Measurements from ENCODE around the gene DDAH2.

Gene DDAH2

DNA sequence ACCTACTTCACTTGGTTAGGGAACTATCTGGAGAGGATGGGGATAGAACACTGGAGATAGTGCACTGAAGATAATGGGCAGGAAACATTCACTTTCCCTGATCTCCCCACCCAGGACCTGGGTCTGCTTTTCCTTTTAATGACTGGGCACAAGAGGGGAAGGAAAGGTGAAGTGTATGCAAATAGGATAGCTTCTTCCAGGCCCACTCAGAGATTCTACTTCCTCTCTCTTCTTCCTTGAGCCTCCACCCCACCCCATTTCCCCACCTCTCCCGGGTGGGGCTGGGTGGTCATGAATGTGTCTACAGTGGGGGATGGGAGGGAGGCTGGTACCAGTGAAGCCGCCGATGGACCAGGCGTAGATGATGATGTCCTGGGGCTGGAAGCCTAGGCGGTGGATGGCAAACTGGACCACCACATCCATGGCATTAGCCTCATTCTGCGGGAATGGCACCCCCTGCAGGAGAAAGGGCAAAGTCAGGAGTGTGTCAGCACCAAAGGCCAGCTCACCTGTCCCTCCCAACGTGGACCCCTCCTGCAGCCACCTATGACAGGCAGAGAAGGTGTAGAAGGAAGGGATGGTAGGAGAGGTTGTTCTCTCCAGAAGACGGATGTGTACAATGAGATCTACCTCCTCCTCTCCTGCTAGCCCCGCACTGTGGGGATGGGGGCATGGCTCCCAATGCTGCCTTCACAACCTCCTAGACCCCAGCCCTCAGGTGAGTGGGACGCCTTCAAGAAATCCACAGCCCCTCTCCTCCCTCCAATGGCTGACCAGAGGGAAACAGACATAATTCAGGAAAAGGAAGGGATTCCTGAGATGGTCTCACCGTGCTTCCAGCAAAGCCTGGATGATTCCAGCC, 39.6 kb downstream of the DDAH2 start:
- DNase-seq (ENCODE audit: low read depth in 2 of 2) = no peak

DNA sequence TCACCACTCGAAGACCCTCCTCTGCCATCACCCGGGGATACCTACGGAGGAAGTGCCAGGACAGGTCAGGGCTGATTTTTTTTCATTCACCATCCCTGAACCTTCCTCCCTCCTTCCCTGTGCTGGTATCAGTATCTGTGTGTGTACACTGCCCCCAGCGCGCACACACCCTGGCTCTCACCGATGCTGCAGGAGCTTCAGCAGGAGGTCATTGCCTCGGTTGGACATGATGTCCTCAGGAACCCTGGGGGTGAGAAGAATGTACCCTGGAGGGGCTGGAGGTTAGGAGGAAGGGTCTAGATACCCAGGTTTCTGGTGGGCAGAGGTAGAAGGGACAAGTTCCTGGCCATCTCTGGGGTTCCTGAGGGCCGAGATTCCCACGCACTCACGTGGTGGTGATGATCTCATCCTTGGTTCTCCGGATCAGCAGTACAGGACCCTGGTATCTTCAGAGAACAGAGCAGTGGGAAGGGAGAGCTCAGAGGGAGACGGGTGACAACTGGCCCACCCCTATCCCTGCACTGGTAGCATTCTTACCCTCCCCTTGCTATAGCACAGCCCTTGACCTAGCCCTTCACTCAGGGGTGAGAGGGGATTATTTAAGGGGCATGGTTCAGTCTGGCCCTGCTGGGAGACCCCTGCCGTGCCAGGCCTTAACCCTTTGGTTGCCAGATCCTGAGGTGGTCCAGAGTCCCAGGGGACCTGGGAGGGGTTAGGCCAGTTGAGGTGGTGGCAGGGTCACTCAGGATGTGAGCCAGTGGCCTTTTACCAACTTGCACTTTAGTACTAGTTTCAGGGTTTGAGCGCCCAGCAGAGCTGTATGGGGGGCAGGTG, 41.0 kb downstream of the DDAH2 start:
- no peak for DNase-seq (ENCODE audit: low read depth in 2 of 2)

DNA sequence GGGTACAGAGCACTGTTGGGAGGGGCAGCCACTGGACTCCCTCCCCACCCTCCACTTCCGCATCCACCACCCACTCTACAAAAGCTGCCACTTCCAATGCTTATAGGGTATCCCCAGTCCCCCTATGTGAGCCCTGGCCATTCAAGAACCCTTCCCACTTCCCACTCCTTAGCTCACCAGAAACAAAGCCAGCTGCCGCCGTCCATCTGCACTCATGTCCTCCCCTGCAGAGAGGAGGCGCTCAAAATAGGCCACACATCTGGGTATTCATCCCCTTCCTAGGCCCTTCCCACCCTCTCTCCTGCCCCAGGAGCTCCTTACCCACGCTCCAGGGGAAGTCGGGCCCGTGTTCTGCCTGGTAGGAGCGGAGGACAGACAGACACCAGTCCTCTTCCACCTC, 41.8 kb downstream of the DDAH2 start:
- DNase-seq (ENCODE audit: low read depth in 2 of 2) = no peak

DNA sequence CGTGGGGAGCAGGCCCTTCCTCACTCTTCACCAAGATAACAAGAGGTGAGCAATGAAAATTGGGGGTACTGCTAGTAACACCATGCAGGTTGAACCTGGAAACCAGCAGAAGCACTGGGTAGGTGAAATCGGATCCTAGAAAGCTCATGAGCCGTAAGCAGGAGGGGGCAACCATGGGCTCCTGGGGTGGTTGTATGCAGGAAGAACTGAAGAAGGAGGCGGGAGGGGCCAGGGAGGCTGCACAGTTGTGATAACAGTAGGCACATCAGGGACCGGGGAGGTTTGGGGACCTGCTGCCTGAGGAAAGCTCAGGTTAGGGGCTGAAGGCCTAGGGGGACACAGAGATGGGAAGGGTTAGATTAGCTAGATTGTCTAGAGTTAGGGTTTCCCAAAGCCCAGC, 42.6 kb downstream of the DDAH2 start:
- DNase-seq (ENCODE audit: low read depth in 2 of 2) = no peak

DNA sequence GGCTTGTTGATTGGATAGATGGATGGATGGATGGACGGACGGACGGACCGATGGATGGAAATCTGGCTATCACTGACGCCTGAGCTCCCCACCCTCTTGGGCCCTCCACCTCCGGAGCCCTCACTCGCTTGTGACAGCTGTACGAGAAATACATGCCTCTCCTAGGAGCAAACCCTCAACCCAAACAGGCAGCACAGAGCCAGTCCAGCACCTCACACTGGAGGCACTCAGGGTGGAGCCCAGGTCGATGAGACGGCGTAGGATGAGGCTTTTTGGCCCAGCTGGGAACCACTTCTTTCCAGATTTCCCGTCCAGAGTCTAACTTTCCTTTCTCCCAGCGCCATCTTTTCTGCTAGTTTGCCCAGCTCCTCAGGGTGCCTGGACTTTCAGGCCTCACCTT, 45.5 kb downstream of the DDAH2 start:
- no peak for DNase-seq (ENCODE audit: low read depth in 2 of 2)

DNA sequence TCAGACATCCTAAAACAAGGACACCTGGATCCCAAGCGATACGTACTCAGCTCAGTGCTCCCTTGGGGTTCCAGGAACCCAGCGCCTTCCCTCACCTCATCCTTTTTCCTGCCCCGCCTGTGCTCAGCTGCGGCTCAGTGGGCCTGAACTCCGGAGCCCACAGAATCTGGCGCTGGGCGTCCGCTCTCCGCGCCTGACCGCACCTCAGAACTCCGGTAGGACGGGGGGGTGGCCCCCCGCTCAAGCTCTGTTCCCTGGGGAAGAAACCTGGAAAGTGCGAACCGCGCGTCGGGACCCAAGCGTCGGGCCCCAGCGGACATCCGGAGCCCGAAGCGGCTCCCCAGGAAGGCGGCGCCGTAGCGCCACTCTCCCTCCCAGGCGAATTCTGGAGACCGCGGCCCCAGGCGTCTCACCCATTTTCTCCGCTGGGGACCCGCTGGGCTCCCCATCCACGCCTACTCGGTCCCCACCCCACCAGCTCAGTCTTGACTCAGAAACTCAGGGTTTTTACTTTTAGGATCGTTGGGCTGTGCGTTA, 47.9 kb downstream of the DDAH2 start:
- peak in 1 of 2 experiments; percentile 39 for DNase-seq (ENCODE audit: low read depth in 2 of 2)

DNA sequence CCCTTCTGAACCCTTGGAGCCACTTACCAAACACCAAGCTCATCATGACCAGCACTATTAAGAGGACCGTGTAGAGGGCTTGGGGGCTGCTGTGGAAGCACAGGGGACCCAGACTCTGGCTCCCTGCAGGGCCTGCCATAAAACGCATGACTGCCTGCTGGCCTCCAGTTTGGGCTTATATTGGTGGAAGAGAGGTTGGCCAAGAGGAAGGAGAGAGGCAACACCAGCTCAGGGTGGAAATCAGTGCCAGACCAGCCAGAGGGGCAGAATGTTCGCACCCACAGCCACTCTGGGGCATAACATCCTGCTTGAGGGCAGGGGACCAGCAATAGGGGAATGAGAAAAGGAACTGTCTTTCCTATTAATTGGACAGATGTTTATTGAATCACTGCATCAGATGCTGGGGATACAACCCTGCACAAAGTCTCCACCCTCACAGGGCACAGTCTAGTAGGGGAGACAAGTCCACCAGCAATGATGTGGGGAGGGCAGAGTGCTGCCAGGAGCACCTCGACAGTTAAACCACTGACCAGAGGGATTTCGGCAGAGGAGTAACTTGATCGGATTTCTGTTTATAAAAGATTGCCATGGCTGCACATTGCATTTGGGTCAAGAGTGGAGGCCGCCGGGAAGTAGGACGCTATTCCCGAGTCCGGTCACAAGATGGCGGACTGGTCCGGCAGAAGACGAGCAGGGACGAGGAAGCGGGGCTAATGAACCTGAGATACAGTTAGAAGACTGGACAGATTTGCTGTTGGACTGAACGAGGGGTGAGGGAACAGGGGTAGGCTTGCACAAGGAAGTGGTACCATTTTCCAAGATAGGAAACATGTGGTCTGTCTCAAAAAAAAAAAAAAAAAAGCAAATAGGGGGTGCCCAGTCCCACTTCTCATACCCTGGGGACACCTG, 48.6 kb downstream of the DDAH2 start, which contains the start of gene LY6G5C:
LY6G5C (minus strand) TSS at position 842 of the 909 bp plus-strand sequence; CDS start at position 148, 694 bp downstream.
- DNase-seq (ENCODE audit: low read depth in 2 of 2) = peak in 1 of 2 experiments; percentile 50

DNA sequence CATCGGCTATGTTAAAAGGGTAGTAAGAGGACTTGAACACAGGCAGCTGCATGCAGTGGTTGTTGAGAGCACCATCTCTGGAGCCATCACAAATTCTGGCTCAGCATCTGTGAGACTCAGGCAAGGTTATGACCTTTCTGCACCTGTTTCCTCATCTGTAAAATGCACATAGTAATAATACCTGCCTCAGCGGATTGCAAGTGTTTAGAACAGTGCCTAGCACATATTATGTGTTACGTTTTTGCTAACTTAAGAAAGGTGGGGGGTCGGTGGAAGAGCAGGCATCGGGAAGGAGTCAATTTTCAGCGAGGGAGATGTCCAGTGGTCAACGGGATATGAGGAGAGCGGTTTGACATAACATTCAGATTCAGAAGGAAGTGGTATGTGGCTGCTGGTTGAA, 51.1 kb downstream of the DDAH2 start:
- no peak for DNase-seq (ENCODE audit: low read depth in 2 of 2)
